Lower leg skin (tissue), 4 donors: ENCODE measurements around the gene KIF26B. TPM values are rescaled to one million over a fixed set of nuclear protein-coding genes. Genes with fewer than 3 reads are reported as not detected.
A peak's percentile ranks its signal among the peaks of the same experiment; 100 is the strongest.

ENCODE experiments used
- DNase-seq, 2 donors: peaks; one replicate each; pipeline ENCODE4 v3.0.0-alpha.2; 2019; ENCODE audit warnings: low spot score in 2 of 2
- H3K4me3 ChIP-seq: fragments of 200-600 bp; sonication (generic); 2 replicates; pipeline ENCODE4 v1.5.1; 2017; ENCODE audit warnings: mild to moderate bottlenecking, low read depth; ENCODE audit not compliant: poor library complexity, severe bottlenecking
- CTCF ChIP-seq, 3 donors: fragments of 450-650 bp; IDR thresholded peaks; one replicate each; pipeline ENCODE4 v1.5.1; 2016; ENCODE audit warnings: antibody characterized with exemption in 3 of 3, mild to moderate bottlenecking in 3 of 3, moderate library complexity in 2 of 3
- POLR2A ChIP-seq, 2 donors: fragments of 450-650 bp; IDR thresholded peaks; one replicate each; pipeline ENCODE4 v1.6.1; 2016 to 2017; ENCODE audit warnings: antibody characterized with exemption in 2 of 2, mild to moderate bottlenecking in 1 of 2, moderate library complexity in 1 of 2
- WGBS, 2 donors: methylation state at CpG; one replicate each; pipeline ENCODE4 v1.1.5; 2018; 5-methylcytosine and 5-hydroxymethylcytosine counted together
- intact Hi-C: fragments of 100-400 bp; cut with DNase I; formaldehyde crosslinking; loops from one replicate; pipeline ENCODE4 v1.15.0; 2023; ENCODE audit warnings: low total_unique reads
- total RNA-seq, 4 donors: library from RNA; depleted of rRNA; stranded (reverse); fragments of >200 nt; gene quantifications; one replicate each; pipeline ENCODE4 v1.1.0, GENCODE V29; 2016

Gene KIF26B
- total RNA-seq, 4 donors from 2014 or later = 3.9 to 6.6 (median 5.7) TPM

GRCh38 chr1:245678860-245679411 is 524.2 kb downstream of the KIF26B start:
- 82 to 83% methylated on average over 5 of the region's 5 CpGs for WGBS, 2 donors
- intact Hi-C loops = no loop called here
- DNase-seq = peak in 1 of 2 donors; percentile 53
- no peak overlapping the region for H3K4me3 ChIP-seq
- TF ChIP-seq CTCF (IDR thresholded peaks at IDR 0.05) = no peak
- TF ChIP-seq POLR2A (IDR thresholded peaks at IDR 0.05) = no peak

GRCh38 chr1:245679821-245680780 is 525.3 kb downstream of the KIF26B start:
- peak in 1 of 2 donors; percentile 45 for DNase-seq
- WGBS, 2 donors = 89% methylated on average over 24 of the region's 24 CpGs
- no peak overlapping the region for H3K4me3 ChIP-seq
- no peak for TF ChIP-seq POLR2A (IDR thresholded peaks at IDR 0.05)
- no peak for TF ChIP-seq CTCF (IDR thresholded peaks at IDR 0.05)
- intact Hi-C loops = no loop called here

- no peak overlapping the region for H3K4me3 ChIP-seq
- TF ChIP-seq POLR2A (IDR thresholded peaks at IDR 0.05) (no peak), CTCF (IDR thresholded peaks at IDR 0.05) (no peak)
- peak in 1 of 2 donors; percentile 61 for DNase-seq
- WGBS, 2 donors = 64 to 74% methylated on average over 21 of the region's 21 CpGs
- intact Hi-C loops = no loop called here
Measured at GRCh38 chr1:245682638-245683628, 528.1 kb downstream of the KIF26B start.

GRCh38 chr1:245683676-245684075 is 528.9 kb downstream of the KIF26B start:
- intact Hi-C loops = no loop called here
- 61 to 80% methylated on average over 9 of the region's 9 CpGs for WGBS, 2 donors
- no peak overlapping the region for H3K4me3 ChIP-seq
- DNase-seq = no peak
- TF ChIP-seq CTCF (IDR thresholded peaks at IDR 0.05) = no peak
- no peak for TF ChIP-seq POLR2A (IDR thresholded peaks at IDR 0.05)

GRCh38 chr1:245684166-245684565 is 529.4 kb downstream of the KIF26B start:
- no peak overlapping the region for H3K4me3 ChIP-seq
- DNase-seq = peak in 1 of 2 donors; percentile 79
- intact Hi-C loops = no loop called here
- no peak for TF ChIP-seq CTCF (IDR thresholded peaks at IDR 0.05)
- no peak for TF ChIP-seq POLR2A (IDR thresholded peaks at IDR 0.05)
- WGBS, 2 donors = 88 to 94% methylated on average over 19 of the region's 19 CpGs
